Islet precursor cell (in vitro differentiated cells): ENCODE data around the gene RPS6KA4.
A peak's percentile ranks its signal among the peaks of the same experiment; 100 is the strongest.
"Not testable (repeated sequence)": the region's sequence is repeated elsewhere in the genome, so short reads cannot be mapped to it uniquely, and the experiment has no call there.

ENCODE experiments used
- DNase-seq: peaks from one replicate; pipeline ENCODE4 v3.0.0-alpha.2; 2018

RPS6KA4 gene

GRCh38 chr11:64358907-64359711 lies at the start of gene RPS6KA4:
Gene RPS6KA4 (plus strand): TSS chr11:64359162. CDS start chr11:64359236, 74 bp downstream.
- peak; percentile 88 for DNase-seq

GRCh38 chr11:64312947-64313346 lies 46.0 kb upstream of the RPS6KA4 start:
- no peak for DNase-seq

DNA sequence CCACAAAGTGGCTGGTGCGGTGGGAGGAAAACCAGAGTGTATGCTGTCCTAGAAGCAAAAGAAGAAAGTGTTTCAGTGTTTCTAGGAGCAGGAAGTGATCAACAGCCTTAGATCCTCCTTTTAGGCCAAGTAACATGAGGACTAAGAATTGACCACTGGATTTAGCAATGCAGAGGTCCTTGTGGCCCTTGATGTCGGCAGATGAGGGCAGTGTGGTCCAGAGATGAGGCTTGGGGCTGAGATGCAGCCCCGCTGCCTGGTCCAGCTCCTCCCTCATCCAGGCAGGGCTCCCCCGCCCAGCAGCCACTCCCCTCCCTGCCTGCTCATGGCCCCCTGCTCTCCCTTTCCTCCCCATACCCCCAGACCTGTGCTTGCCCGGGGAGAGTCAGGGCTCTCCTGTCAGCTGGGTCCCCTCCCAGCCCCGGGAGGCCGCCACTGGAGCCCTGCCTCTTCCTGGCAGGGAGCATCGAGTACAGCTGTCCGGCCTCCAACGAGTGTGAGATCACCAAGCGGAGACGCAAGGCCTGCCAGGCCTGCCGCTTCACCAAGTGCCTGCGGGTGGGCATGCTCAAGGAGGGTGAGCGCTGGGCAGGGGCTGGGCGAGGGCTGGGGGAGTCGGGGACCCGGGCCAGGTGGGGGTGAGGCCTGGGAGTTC lies 45.3 kb upstream of the RPS6KA4 start:
- peak; percentile 53 for DNase-seq

DNA sequence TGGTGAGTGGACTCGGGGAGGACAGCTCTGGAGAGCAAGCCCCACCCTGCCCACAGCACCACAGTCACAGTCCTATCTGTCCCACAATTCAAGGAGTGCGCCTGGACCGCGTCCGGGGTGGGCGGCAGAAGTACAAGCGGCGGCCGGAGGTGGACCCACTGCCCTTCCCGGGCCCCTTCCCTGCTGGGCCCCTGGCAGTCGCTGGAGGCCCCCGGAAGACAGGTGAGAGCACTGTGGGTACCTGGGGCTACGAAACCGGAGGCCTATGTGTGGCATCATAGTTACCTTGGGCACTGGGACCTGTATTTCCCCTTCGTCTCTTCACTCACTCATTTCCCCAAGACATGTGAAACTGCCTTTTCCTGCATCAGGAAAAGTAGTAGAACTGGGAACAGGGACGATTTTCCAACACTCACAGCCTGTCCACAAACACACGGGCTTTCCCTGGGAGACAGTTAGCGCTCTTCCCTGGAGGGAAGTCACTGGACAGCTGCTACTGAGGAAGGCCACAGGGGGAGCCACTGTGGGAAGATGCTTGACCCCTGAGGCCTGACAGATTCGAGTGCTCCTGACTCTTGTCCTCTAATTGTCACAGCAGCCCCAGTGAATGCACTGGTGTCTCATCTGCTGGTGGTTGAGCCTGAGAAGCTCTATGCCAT lies 44.7 kb upstream of the RPS6KA4 start:
- DNase-seq, result no peak

- DNase-seq, result no peak
These were observed 44.0 kb upstream of the RPS6KA4 start for GRCh38 chr11:64314805-64315561.

GRCh38 chr11:64315667-64316526 lies 43.1 kb upstream of the RPS6KA4 start:
- not testable (repeated sequence) for DNase-seq

DNA sequence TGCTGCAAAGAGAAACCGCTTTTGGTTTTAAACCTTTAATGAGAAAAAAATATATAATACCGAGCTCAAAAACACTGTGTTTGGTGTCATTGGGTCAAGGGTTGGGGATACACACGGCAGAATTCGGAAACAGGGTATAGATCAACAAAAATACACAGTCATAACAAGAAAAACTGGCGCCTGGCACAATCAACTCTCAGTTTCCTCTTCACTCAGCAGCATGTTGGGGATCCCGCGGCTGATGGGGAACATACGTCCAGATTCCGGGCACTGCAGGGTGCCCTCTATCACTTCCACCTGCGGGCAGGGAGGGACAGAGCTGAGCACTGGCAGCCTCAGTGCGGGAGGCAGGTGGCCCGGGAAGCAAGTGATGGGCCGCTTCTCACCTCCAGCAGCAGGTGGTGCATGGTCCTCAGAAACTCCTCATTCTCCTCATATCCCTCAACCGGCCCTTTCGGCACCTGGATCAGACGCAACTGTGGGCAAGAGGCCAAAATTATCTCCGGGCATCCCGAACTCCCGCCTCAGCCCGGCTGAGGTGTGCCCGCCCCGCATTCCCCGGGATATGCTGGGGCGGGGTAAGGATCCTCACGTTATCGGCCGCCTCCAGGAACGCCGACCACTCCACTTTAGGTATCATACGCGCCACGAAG lies 42.2 kb upstream of the RPS6KA4 start:
- DNase-seq, result peak; percentile 69

DNA sequence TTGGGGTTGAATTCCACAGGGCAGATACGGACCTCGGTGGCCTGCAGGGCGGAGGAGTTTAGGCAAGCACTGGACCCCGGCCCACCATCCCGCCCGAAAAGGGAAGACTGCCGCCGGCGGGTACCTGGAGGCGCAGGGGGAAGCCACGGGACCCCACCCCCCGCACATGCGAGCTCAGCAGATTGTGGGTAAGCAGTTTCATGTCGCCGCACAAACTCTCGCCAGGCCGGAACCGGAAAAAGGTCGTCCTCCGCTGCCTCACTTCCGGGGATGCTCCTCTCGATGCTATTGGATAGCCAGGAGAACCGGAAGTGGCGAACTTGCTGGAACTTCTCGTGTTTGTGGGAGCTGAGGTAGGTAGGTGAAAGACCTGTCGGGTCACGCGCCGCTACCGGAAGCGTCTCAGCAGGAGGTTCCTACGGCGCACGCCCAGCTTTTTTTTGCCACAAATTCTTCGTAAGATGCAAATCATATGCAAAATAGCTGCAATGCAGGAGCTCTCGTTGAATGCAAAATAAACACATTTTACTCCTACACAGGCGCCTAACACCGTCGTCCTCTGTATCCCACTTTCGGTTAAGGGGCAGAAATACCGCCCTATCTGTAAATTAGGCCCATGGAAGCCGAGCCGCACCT lies 41.5 kb upstream of the RPS6KA4 start, which contains the start of gene TRMT112:
Gene TRMT112, minus strand, starts transcription at position 235 of the 636 bp plus-strand sequence. Its CDS starts 33 bp downstream, at position 202.
- peak; percentile 99 for DNase-seq

GRCh38 chr11:64317961-64318765 lies 40.8 kb upstream of the RPS6KA4 start, which contains the start of gene PRDX5:
Gene PRDX5 (plus strand): TSS chr11:64318121. CDS start chr11:64318216, 95 bp downstream.
- DNase-seq, result peak; percentile 97

- DNase-seq, result no peak
These were observed 39.9 kb upstream of the RPS6KA4 start for GRCh38 chr11:64318766-64319761.

DNA sequence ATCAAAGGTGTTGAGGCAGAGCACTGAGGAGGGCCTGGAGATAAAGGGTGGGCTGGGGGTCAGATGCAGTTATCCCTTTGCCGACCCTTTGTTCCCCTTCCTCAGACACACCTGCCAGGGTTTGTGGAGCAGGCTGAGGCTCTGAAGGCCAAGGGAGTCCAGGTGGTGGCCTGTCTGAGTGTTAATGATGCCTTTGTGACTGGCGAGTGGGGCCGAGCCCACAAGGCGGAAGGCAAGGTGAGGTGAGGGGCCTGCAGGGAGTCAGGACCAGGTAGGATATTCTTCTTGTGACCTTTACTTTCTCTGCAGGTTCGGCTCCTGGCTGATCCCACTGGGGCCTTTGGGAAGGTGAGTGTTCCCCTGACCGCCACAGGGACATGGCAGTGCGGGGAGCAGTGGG lies 38.4 kb upstream of the RPS6KA4 start:
- no peak for DNase-seq

DNA sequence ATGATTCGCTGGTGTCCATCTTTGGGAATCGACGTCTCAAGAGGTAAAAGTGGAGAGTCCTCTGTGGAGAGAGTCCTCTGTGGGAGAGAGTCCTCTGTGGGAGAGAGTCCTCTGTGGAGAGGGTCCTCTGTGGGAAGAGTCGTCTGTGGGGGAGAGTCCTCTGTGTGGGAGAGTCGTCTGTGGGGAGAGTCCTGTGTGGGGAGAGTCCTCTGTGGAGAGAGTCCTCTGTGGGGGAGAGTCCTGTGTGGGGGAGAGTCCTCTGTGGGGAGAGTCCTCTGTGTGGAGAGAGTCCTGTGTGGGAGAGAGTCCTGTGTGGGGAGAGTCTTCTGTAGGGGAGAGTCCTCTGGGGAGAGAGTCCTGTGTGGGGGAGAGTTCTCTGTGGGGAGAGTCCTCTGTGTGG lies 37.9 kb upstream of the RPS6KA4 start:
- peak; percentile 34 for DNase-seq

GRCh38 chr11:64321533-64321932 lies 37.4 kb upstream of the RPS6KA4 start:
- DNase-seq, result peak; percentile 48

GRCh38 chr11:64322925-64323260 lies 36.1 kb upstream of the RPS6KA4 start:
- no peak for DNase-seq

DNA sequence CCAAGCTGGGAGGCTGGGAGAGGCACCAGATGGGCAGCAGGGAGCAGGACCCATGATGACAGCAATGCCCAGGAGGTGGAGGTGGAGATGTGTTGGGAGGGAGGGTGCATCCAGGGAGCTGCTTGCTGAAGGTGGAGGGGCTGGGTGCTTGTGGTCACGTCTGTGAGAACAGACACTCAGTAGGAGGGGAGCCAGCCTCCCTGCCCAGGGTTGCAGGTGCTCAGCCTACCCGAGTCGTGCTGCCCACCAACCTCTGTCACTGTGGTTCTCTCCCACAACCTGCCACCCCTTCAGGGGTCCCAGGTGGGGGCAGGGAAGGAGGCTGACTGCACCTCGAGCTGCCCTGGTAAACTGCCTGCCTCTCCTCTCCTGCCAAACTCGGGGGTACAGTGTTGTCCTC lies 35.6 kb upstream of the RPS6KA4 start:
- no peak for DNase-seq

DNA sequence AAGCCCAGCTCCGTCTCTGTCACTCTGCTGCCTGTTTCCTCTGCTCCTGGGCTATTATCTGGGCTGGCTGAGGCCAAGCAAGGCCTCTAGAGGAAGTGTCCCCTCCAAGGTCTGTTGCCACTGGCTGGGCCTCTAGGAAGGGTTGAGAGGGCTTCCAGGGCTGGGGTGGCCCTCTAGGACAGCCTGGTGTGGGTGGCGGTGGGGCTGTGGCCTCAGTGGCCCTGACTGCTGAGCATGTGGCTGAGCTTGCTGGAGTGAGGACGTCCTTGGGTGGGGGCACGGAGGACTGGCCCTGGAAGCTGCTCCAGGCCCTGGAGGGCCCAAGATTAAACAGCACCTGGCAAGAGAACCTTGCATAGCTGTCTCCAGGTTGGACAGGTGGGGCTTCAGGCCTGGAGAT lies 35.0 kb upstream of the RPS6KA4 start:
- peak; percentile 57 for DNase-seq

DNA sequence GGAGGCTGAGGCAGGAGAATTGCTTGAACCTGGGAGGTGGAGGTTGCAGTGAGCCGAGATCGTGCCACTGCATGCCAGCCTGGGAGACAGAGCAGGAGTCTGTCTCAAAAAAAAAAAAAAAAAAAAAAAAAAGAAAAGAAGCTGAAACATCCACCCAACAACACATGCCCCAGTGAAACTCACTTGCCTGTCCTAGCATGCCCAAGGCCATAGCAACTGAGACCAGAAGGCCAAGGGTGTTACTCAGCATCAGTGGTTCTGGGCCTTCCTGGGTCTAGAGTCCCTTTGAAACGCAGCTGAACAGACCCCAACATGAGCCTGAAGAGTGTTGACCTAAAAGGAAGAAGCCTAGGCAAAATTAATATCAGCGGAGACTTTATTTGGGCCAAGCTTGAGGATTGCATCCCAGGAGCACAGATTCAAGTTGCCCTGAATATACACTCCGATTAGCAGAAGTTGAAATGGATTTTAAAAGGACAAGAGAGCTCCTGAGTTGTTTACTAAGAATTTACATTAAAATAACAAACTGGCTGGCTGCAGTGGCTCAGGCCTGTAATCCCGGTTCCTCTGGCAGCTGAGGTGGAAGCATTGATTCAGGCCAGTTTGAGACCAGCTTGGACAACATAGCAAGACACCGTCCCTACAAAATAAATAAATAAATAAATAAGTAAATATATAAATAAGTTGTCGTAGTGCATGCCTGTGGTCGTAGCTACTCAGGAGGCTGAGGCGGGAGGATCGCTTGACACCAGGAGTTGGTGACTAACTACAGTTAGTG lies 34.1 kb upstream of the RPS6KA4 start:
- peak; percentile 66 for DNase-seq

DNA sequence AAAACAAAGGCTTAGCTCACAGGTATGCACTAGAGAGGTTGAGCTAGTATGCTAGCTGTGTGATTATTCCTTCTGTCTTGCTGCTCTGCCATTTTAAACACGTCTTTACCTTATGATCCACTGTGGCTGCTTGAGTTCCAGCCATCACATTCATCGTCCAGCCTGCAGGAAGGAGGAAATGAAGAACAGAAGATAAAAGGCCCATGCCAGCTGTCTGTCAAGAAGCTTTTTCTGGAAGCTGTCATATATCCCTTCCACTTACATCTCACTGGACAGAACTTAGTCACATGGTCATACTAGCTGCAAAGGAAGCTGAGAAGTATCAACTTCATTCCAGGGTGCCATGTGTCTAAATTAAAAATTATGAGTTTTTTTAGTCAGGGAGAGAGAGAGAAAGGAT lies 31.6 kb upstream of the RPS6KA4 start:
- no peak for DNase-seq
